ENCODE results near the gene ARHGAP30. TPM values are rescaled to one million over a fixed set of nuclear protein-coding genes. Genes with fewer than 3 reads are reported as not detected.

The ARHGAP30 gene
- total RNA-seq, 1 experiment from 2014 or later = not detected

DNA sequence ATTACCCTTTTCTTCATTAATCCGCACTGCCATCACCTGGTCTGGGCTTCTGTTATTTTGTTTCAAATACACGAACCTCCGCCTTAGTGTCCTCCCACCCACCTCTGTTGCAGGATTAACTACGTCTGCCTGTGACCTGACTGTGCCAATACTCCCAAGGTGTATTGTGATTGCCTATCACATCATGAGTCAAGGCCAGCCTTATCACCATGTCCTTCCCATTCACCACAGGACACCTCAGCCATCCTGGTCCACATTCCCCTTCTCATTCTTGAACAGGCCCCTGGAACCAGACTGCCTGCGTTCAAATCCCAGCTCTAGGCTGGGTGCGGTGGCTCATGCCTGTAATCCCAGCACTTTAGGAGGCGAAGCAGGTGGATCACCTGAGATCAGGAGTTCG is 63.1 kb downstream of the ARHGAP30 start:
- DNase-seq (ENCODE audit: low read depth, low spot score) = no peak
- in situ Hi-C loops (cut with HindIII; ENCODE audit: low pct_unique_long_range_greater_than_20kb, low sequenced_read_pairs) = no loop called here

DNA sequence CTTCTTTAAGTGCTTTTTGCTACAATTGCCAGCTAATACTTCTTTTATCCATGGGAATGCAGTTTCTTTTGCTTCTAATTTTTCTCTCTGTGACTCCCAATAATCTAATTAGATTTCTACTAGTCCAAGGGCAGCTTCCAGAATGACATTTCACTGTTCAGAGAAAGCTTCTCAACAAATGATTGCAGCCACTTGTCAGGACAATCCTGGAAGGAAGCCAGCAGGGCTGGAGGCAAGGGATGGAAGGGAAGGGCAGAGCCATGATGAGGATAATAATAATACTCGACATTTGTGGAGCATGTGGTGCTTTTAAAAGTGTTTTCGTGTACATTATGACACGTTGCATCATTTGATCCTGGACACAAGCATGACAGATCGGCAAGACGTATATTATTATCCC is 68.2 kb downstream of the ARHGAP30 start:
- in situ Hi-C loops (cut with HindIII; ENCODE audit: low pct_unique_long_range_greater_than_20kb, low sequenced_read_pairs) = no loop called here
- no peak for DNase-seq (ENCODE audit: low read depth, low spot score)

DNA sequence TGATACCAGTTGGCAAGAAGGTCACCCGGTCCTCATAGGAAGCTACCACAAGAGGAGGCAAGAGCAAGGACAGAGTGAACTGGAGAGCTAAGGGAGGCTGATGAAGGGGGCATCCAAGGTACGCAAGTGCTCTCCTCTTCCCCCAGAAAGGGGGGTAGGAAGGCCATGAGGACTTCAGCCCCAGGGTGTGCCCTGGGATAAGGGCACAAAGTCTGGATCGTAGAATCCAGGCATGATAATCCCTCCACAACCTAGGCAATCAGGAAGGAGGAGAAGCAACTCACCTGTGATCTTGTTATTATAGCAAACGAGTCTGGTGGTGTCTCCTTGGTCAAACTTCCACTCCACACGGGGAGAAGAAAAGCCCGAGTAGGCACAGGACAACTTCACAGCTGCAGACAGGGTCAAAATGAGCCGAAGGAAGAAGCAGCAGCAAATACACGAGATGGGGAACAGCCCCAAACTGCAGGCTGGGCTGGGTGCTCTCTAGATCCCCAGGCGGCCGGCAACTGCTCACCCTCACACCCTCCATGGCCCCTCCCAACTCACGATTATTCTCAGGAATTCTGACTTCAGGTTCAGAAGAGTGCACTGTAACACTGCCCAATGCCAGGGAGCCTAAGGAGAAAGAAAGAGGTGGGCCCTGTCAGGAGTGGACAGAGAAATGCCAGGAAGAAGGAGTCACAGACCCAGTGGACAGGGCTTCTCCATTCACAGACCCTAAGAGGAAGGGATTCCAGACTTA is 68.8 kb downstream of the ARHGAP30 start:
- in situ Hi-C loops (cut with HindIII; ENCODE audit: low pct_unique_long_range_greater_than_20kb, low sequenced_read_pairs) = no loop called here
- DNase-seq (ENCODE audit: low read depth, low spot score) = no peak

DNA sequence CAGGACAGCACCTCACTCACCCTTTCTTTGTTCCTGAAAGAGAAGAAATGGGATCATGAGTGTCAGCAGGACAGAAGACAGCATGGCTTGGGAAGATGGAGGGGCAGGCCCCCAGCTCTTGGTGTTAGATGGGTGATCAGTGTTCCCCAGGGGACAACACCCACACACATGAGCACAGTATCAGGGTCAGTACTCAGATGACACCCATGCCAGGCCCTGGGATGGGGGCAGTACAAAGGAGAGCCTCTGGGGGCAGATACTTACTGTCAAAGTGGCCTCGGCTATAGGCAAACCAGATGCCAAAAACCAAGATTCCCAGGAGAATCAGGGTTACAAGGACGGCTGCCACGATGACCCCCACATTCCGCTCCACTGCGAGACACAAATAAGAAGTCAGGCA is 70.3 kb downstream of the ARHGAP30 start:
- DNase-seq (ENCODE audit: low read depth, low spot score) = no peak
- in situ Hi-C loops (cut with HindIII; ENCODE audit: low pct_unique_long_range_greater_than_20kb, low sequenced_read_pairs) = no loop called here

DNA sequence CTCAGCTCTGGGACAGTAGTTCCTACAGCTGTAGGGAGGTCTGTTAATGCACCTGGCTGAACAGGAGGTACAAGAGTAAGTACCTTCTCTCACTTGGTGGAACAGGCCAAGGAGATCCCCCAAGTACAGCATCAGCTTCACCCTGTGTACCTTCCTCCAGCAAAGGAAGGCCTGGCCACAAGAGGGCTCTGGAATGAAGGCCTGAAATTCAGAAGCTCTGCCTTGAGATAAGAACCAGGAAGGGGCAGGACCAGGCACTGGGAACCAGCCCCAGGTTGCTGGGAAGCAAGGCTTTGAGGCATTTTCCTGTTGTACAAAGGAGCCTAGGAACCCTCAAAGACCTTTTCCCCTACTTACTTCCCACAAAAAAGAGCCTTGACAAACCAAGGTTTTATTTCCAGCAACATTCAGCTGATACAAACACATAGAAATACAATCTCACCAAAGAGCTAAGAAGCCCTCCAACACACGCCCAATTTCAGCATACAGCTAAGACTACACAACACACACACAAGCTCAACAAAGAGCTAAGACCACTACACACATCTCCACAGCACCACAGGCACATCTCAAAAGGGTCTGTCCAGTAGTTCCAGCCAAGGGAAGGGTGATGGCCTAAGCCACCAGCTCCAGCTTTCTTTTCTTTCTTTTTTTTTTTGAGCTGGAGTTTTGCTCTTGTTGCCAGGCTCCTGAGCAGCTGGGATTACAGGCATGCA is 72.2 kb downstream of the ARHGAP30 start:
- in situ Hi-C loops (cut with HindIII; ENCODE audit: low pct_unique_long_range_greater_than_20kb, low sequenced_read_pairs) = no loop called here
- DNase-seq (ENCODE audit: low read depth, low spot score) = peak; percentile 83

Small RNA genes lying within 50 kb of the gene (small RNA-seq; reads per million reads assigned to genes)
- 0 reads per million in 2 experiments for gene AL591806.2

Other genes with a start within 250 kb of the ARHGAP30 start
- gene CD244, start 207.0 kb downstream of the ARHGAP30 start, total RNA-seq (2014; rRNA removed; shearing (Covaris generic)) = 0.05 TPM in 2 replicates
- gene ITLN1, start 184.7 kb downstream of the ARHGAP30 start, total RNA-seq (2014; rRNA removed; shearing (Covaris generic)) = not detected in 2 replicates
- 0.69 and 0.90 TPM in 2 replicates for gene ITLN2, start 115.1 kb downstream of the ARHGAP30 start, total RNA-seq (2014; rRNA removed; shearing (Covaris generic))
- 6.4 and 7.3 TPM in 2 replicates for gene F11R, start 48.7 kb downstream of the ARHGAP30 start, total RNA-seq (2014; rRNA removed; shearing (Covaris generic))
- 0.98 and 1.8 TPM in 2 replicates for gene TSTD1, start 30.9 kb downstream of the ARHGAP30 start, total RNA-seq (2014; rRNA removed; shearing (Covaris generic))
- gene USF1, start 23.9 kb downstream of the ARHGAP30 start, total RNA-seq (2014; rRNA removed; shearing (Covaris generic)) = 48.9 and 50.4 TPM in 2 replicates
- gene NECTIN4, start 19.7 kb upstream of the ARHGAP30 start, total RNA-seq (2014; rRNA removed; shearing (Covaris generic)) = 0.11 and 0.21 TPM in 2 replicates
- not detected in 2 replicates for gene KLHDC9, start 28.5 kb upstream of the ARHGAP30 start, total RNA-seq (2014; rRNA removed; shearing (Covaris generic))
- gene PFDN2, start 48.1 kb upstream of the ARHGAP30 start, total RNA-seq (2014; rRNA removed; shearing (Covaris generic)) = 84.1 and 92.3 TPM in 2 replicates
- 23.5 and 27.2 TPM in 2 replicates for gene NIT1, start 48.2 kb upstream of the ARHGAP30 start, total RNA-seq (2014; rRNA removed; shearing (Covaris generic))
- gene DEDD, start 62.8 kb upstream of the ARHGAP30 start, total RNA-seq (2014; rRNA removed; shearing (Covaris generic)) = 18.8 and 22.8 TPM in 2 replicates
- 87.4 and 89.2 TPM in 2 replicates for gene UFC1, start 84.1 kb upstream of the ARHGAP30 start, total RNA-seq (2014; rRNA removed; shearing (Covaris generic))
- gene USP21, start 89.6 kb upstream of the ARHGAP30 start, total RNA-seq (2014; rRNA removed; shearing (Covaris generic)) = 4.0 and 4.7 TPM in 2 replicates
- gene PPOX, start 96.5 kb upstream of the ARHGAP30 start, total RNA-seq (2014; rRNA removed; shearing (Covaris generic)) = 11.1 and 13.8 TPM in 2 replicates
- gene B4GALT3, start 107.6 kb upstream of the ARHGAP30 start, total RNA-seq (2014; rRNA removed; shearing (Covaris generic)) = 53.9 and 55.9 TPM in 2 replicates
- gene ADAMTS4, start 129.2 kb upstream of the ARHGAP30 start, total RNA-seq (2014; rRNA removed; shearing (Covaris generic)) = 0.03 TPM in 1 of 2 replicates, not detected in the other
- gene NDUFS2, start 132.5 kb upstream of the ARHGAP30 start, total RNA-seq (2014; rRNA removed; shearing (Covaris generic)) = 134 and 147 TPM in 2 replicates
- 2.6 TPM in 1 of 2 replicates, not detected in the other for gene FCER1G, start 145.4 kb upstream of the ARHGAP30 start, total RNA-seq (2014; rRNA removed; shearing (Covaris generic))
- not detected in 2 replicates for gene APOA2, start 153.7 kb upstream of the ARHGAP30 start, total RNA-seq (2014; rRNA removed; shearing (Covaris generic))
- 11.3 and 11.7 TPM in 2 replicates for gene TOMM40L, start 156.2 kb upstream of the ARHGAP30 start, total RNA-seq (2014; rRNA removed; shearing (Covaris generic))
- not detected in 2 replicates for gene NR1I3, start 168.3 kb upstream of the ARHGAP30 start, total RNA-seq (2014; rRNA removed; shearing (Covaris generic))
- not detected in 2 replicates for gene PCP4L1, start 188.9 kb upstream of the ARHGAP30 start, total RNA-seq (2014; rRNA removed; shearing (Covaris generic))
- gene MPZ, start 240.1 kb upstream of the ARHGAP30 start, total RNA-seq (2014; rRNA removed; shearing (Covaris generic)) = 3.4 and 3.6 TPM in 2 replicates
- gene SDHC, start 244.5 kb upstream of the ARHGAP30 start, total RNA-seq (2014; rRNA removed; shearing (Covaris generic)) = 36.6 and 53.0 TPM in 2 replicates